H9 (cell line): ENCODE results near the gene PIK3CD. TPM values are rescaled to one million over a fixed set of nuclear protein-coding genes. Genes with fewer than 3 reads are reported as not detected.

Experiments
- DNase-seq: peaks from one replicate; pipeline ENCODE4 v3.0.0-alpha.2; 2017
- H2AFZ ChIP-seq: one replicate; pipeline ENCODE4 v1.6.1; 2013; ENCODE audit warnings: mild to moderate bottlenecking, low read length, control low read depth, moderate library complexity
- H2AK5ac ChIP-seq: 2 replicates; pipeline ENCODE4 v1.6.1; 2013; ENCODE audit warnings: low read length, control low read depth, mixed read lengths; ENCODE audit not compliant: insufficient read length
- H2BK120ac ChIP-seq: one replicate; pipeline ENCODE4 v1.6.1; 2013; ENCODE audit warnings: low read depth, mild to moderate bottlenecking, low read length, control low read depth, inconsistent platforms; ENCODE audit not compliant: poor library complexity, severe bottlenecking
- H2BK12ac ChIP-seq: 2 replicates; pipeline ENCODE4 v1.6.1; 2013; ENCODE audit warnings: low read length, control low read depth, mixed read lengths, low read depth; ENCODE audit not compliant: insufficient read length
- H2BK15ac ChIP-seq: 2 replicates; pipeline ENCODE4 v1.6.1; 2013; ENCODE audit warnings: low read depth, low read length, control low read depth
- H2BK20ac ChIP-seq: one replicate; pipeline ENCODE4 v1.6.1; 2013; ENCODE audit warnings: low read depth, mild to moderate bottlenecking, low read length, control low read depth, inconsistent platforms; ENCODE audit not compliant: poor library complexity, severe bottlenecking
- H2BK5ac ChIP-seq: 2 replicates; pipeline ENCODE4 v1.6.1; 2013; ENCODE audit warnings: low read length, control low read depth, mixed read lengths; ENCODE audit not compliant: insufficient read length
- H3K14ac ChIP-seq: 2 replicates; pipeline ENCODE4 v1.6.1; 2013; ENCODE audit warnings: low read length, control low read depth; ENCODE audit not compliant: insufficient read depth
- H3K18ac ChIP-seq: 2 replicates; pipeline ENCODE4 v1.6.1; 2013; ENCODE audit warnings: low read depth, mild to moderate bottlenecking, mixed read lengths, low read length, control low read depth; ENCODE audit not compliant: insufficient read length
- H3K23ac ChIP-seq: 2 replicates; pipeline ENCODE4 v1.6.1; 2013; ENCODE audit warnings: low read length, control low read depth, mixed read lengths, low read depth; ENCODE audit not compliant: insufficient read length
- H3K23me2 ChIP-seq: 2 replicates; pipeline ENCODE4 v1.6.1; 2013; ENCODE audit warnings: low read depth, mild to moderate bottlenecking, mixed read lengths, low read length, control low read depth; ENCODE audit not compliant: insufficient read length, poor library complexity, severe bottlenecking
- H3K27ac ChIP-seq: 2 replicates; pipeline ENCODE4 v1.5.1; 2013; ENCODE audit warnings: low read length, control low read depth, mixed read lengths, low read depth; ENCODE audit not compliant: insufficient read length
- H3K27me3 ChIP-seq: 2 replicates; pipeline ENCODE4 v1.6.1; 2013; ENCODE audit warnings: low read length, control low read depth, inconsistent platforms; ENCODE audit not compliant: insufficient read depth
- H3K4ac ChIP-seq: 2 replicates; pipeline ENCODE4 v1.6.1; 2013; ENCODE audit warnings: low read depth, mild to moderate bottlenecking, control low read depth, inconsistent platforms, low read length, moderate library complexity
- H3K4me1 ChIP-seq: 2 replicates; pipeline ENCODE4 v1.6.1; 2013; ENCODE audit warnings: low read length, control low read depth, inconsistent platforms; ENCODE audit not compliant: insufficient read depth
- H3K4me2 ChIP-seq: 2 replicates; pipeline ENCODE4 v1.6.1; 2013; ENCODE audit warnings: low read length, control low read depth, mixed read lengths; ENCODE audit not compliant: insufficient read length, insufficient read depth
- H3K56ac ChIP-seq: 2 replicates; pipeline ENCODE4 v1.6.1; 2013; ENCODE audit warnings: low read depth, mild to moderate bottlenecking, mixed read lengths, low read length, control low read depth; ENCODE audit not compliant: insufficient read length
- H3K79me1 ChIP-seq: 2 replicates; pipeline ENCODE4 v1.6.1; 2013; ENCODE audit warnings: low read depth, mild to moderate bottlenecking, moderate library complexity, low read length, control low read depth, inconsistent platforms; ENCODE audit not compliant: insufficient read depth, poor library complexity, severe bottlenecking
- H3K79me2 ChIP-seq: 2 replicates; pipeline ENCODE4 v1.6.1; 2013; ENCODE audit warnings: low read length, control low read depth, inconsistent platforms; ENCODE audit not compliant: insufficient read depth
- H3K9ac ChIP-seq: 2 replicates; pipeline ENCODE4 v1.6.1; 2013; ENCODE audit warnings: low read length, control low read depth, mixed read lengths; ENCODE audit not compliant: insufficient read length; ENCODE audit errors: extremely low read depth
- H3K9me3 ChIP-seq: one replicate; pipeline ENCODE4 v1.6.1; 2013; ENCODE audit warnings: low read depth, low read length, inconsistent platforms; ENCODE audit not compliant: control insufficient read depth
- H3T11ph ChIP-seq: one replicate; pipeline ENCODE4 v1.6.1; 2013; ENCODE audit warnings: mild to moderate bottlenecking, low read length, control low read depth, inconsistent platforms
- H4K20me1 ChIP-seq: one replicate; pipeline ENCODE4 v1.6.1; 2013; ENCODE audit not compliant: control insufficient read depth, insufficient read length, insufficient read depth
- H4K5ac ChIP-seq: 2 replicates; pipeline ENCODE4 v1.6.1; 2013; ENCODE audit warnings: low read depth, mild to moderate bottlenecking, mixed read lengths, low read length, control low read depth; ENCODE audit not compliant: insufficient read length
- H4K8ac ChIP-seq: replicated peaks from 2 replicates; pipeline ENCODE4 v1.6.1; 2013; ENCODE audit warnings: low read length, control low read depth, mixed read lengths, low read depth; ENCODE audit not compliant: insufficient read length
- H4K91ac ChIP-seq: 2 replicates; pipeline ENCODE4 v1.6.1; 2013; ENCODE audit warnings: low read depth, mild to moderate bottlenecking, moderate library complexity, mixed read lengths, low read length, control low read depth; ENCODE audit not compliant: insufficient read length
- H3K27ac Mint-ChIP-seq, 3 experiments: 2 replicates in 2 of 3; 3 replicates in 1 of 3; pipeline ENCODE4 v1.8.0; 2020 to 2021; ENCODE audit warnings: mixed read lengths in 3 of 3, mild to moderate bottlenecking in 1 of 3, moderate library complexity in 1 of 3
- H3K27me3 Mint-ChIP-seq: 2 replicates; pipeline ENCODE4 v1.8.0; 2021; ENCODE audit warnings: low read depth, mild to moderate bottlenecking, moderate library complexity, mixed read lengths
- H3K36me3 Mint-ChIP-seq, 3 experiments: 2 replicates in 2 of 3; 3 replicates in 1 of 3; pipeline ENCODE4 v1.8.0; 2020 to 2021; ENCODE audit warnings: low read depth in 3 of 3, mixed read lengths in 3 of 3; ENCODE audit not compliant: insufficient read depth in 1 of 3
- H3K4me1 Mint-ChIP-seq, 2 experiments: 2 replicates each; pipeline ENCODE4 v1.8.0; 2020; ENCODE audit warnings: mixed read lengths in 2 of 2
- H3K4me3 Mint-ChIP-seq, 2 experiments: 2 replicates in 1 of 2; 3 replicates in 1 of 2; pipeline ENCODE4 v1.8.0; 2020 to 2021; ENCODE audit warnings: mild to moderate bottlenecking in 2 of 2, mixed read lengths in 2 of 2, moderate library complexity in 1 of 2
- H3K9me3 Mint-ChIP-seq, 2 experiments: 2 replicates in 1 of 2; 3 replicates in 1 of 2; pipeline ENCODE4 v1.8.0; 2020; ENCODE audit warnings: mild to moderate bottlenecking in 2 of 2, mixed read lengths in 2 of 2, moderate library complexity in 1 of 2
- CTCF ChIP-seq: fragments of 200-600 bp; sonication (generic); conservative IDR thresholded peaks from 3 replicates; pipeline ENCODE4 v1.8.0; 2021; ENCODE audit warnings: antibody characterized with exemption, mild to moderate bottlenecking
- WGBS: extraction: QIAGEN DNeasy Blood & Tissue Kit; methylation state at CpG from one replicate; pipeline ENCODE4 v1.1.7; 2013; ENCODE audit warnings: missing lambda C conversion rate, low lambda C conversion rate, mixed read lengths; ENCODE audit not compliant: insufficient read length; ENCODE audit errors: extremely low coverage; 5-methylcytosine and 5-hydroxymethylcytosine counted together
- total RNA-seq: library from RNA; stranded (reverse); gene quantifications from 2 replicates; pipeline ENCODE4 v1.2.1, GENCODE V29; 2021

PIK3CD gene
- total RNA-seq, 1 experiment from 2014 or later: 10.0 TPM

- TF ChIP-seq CTCF: no peak
- H3K56ac ChIP-seq: no peak overlapping the region
- WGBS: no CpG with 5 or more reads among the region's 10 CpGs
- no peak overlapping the region for H3K9ac ChIP-seq
- H2BK5ac ChIP-seq: no peak overlapping the region
- no peak overlapping the region for H4K91ac ChIP-seq
- H3K27me3 ChIP-seq: no peaks in the 10 kb centered on the region
- H3K4me3 Mint-ChIP-seq: no peak overlapping the region; a peak in 1 of 5 replicates
- peaks cover 6% of the 10 kb centered on the region in 2 experiments; a peak in 2 of 5 replicates for H3K9me3 Mint-ChIP-seq
- H4K20me1 ChIP-seq: no peaks in the 10 kb centered on the region
- H3K18ac ChIP-seq: no peak overlapping the region
- H3T11ph ChIP-seq: no peak overlapping the region
- H3K4me1 ChIP-seq: peaks cover 4% of the 10 kb centered on the region; the same call in 1 of the 2 replicates
- H3K4ac ChIP-seq: no peak overlapping the region
- no peak overlapping the region for H3K4me2 ChIP-seq
- no peak overlapping the region for H2BK120ac ChIP-seq
- H2AK5ac ChIP-seq: no peak overlapping the region
- no peak overlapping the region for H2AFZ ChIP-seq
- H3K79me1 ChIP-seq: no peaks in the 10 kb centered on the region
- H2BK12ac ChIP-seq: no peak overlapping the region
- H3K9me3 ChIP-seq: no peaks in the 10 kb centered on the region
- H3K79me2 ChIP-seq: no peaks in the 10 kb centered on the region; the same call in 1 of the 2 replicates
- H3K27ac ChIP-seq: no peak overlapping the region
- H2BK20ac ChIP-seq: no peak overlapping the region
- DNase-seq: no peak
- no peak overlapping the region for H4K5ac ChIP-seq
- H2BK15ac ChIP-seq: no peak overlapping the region
- H3K27me3 Mint-ChIP-seq: no peaks in the 10 kb centered on the region
- H3K4me1 Mint-ChIP-seq: peaks cover 30 to 37% of the 10 kb centered on the region in 2 experiments
- H3K27ac Mint-ChIP-seq: peak overlapping the region in 2 of 3 experiments; percentile 71 to 80; a peak in 4 of 7 replicates
- H3K36me3 Mint-ChIP-seq: peaks cover 24 to 55% (median 54%) of the 10 kb centered on the region in 3 experiments; a peak in 6 of 7 replicates
- H4K8ac ChIP-seq: no peak overlapping the region
- H3K23ac ChIP-seq: no peak overlapping the region
- no peaks in the 10 kb centered on the region for H3K23me2 ChIP-seq
- no peak overlapping the region for H3K14ac ChIP-seq
These were observed 104.0 kb downstream of the PIK3CD start for GRCh38 chr1:9755441-9755995.
